IMR-90 (cell line): Measurements from ENCODE around the gene KAT2A. TPM values are rescaled to one million over a fixed set of nuclear protein-coding genes. Genes with fewer than 3 reads are reported as not detected.
"Not testable (repeated sequence)": the region's sequence is repeated elsewhere in the genome, so short reads cannot be mapped to it uniquely, and the experiment has no call there.

Experiments used
- ATAC-seq: fragments of 200-7000 bp; cut with Tn5 transposase; 2 replicates; pipeline ENCODE4 v1.9.1; 2020; ENCODE audit warnings: low read depth, mild to moderate bottlenecking, moderate library complexity
- BruUV-seq: library from RNA; stranded (reverse); fragments of 400-500 nt; replicated peaks from 2 replicates; lab custom pipeline; 2021; lab: Mats Ljungman, UMichigan
- CTCF ChIA-PET: fragments of 300-600 bp; formaldehyde crosslinking; extraction: SDS; loops from one replicate; lab custom pipeline; 2021; ENCODE audit warnings: antibody characterized with exemption; lab: Yijun Ruan, JAX
- POLR2A ChIA-PET: fragments of 300-600 bp; sonication (Branson Sonifier 250); formaldehyde crosslinking; loops from one replicate; lab custom pipeline; 2022; ENCODE audit warnings: antibody characterized with exemption; ENCODE audit not compliant: unreplicated experiment; lab: Charles Lee
- DNase-seq: peaks from one replicate; pipeline ENCODE4 v3.0.0; 2013
- H2AFZ ChIP-seq: replicated peaks from 2 replicates; pipeline ENCODE3; 2013; ENCODE audit warnings: low read length, mild to moderate bottlenecking; ENCODE audit not compliant: poor library complexity
- H2AK5ac ChIP-seq: 2 replicates; pipeline ENCODE4 v1.6.1; 2013; ENCODE audit warnings: low read depth, low read length, inconsistent platforms
- H2AK9ac ChIP-seq: replicated peaks from 2 replicates; pipeline ENCODE3; 2013; ENCODE audit warnings: mild to moderate bottlenecking, low read depth, low read length, moderate library complexity; ENCODE audit not compliant: poor library complexity
- H2BK120ac ChIP-seq: 2 replicates; pipeline ENCODE4 v1.6.1; 2013; ENCODE audit warnings: low read depth, low read length, inconsistent platforms
- H2BK15ac ChIP-seq: 3 replicates; pipeline ENCODE4 v1.6.1; 2013; ENCODE audit warnings: low read depth, low read length, inconsistent platforms
- H2BK20ac ChIP-seq: 2 replicates; pipeline ENCODE4 v1.6.1; 2013; ENCODE audit warnings: low read depth, mild to moderate bottlenecking, inconsistent platforms, low read length, moderate library complexity
- H2BK5ac ChIP-seq: 2 replicates; pipeline ENCODE4 v1.6.1; 2013; ENCODE audit warnings: mild to moderate bottlenecking, low read depth, low read length, inconsistent platforms; ENCODE audit not compliant: poor library complexity, severe bottlenecking
- H3K14ac ChIP-seq: replicated peaks from 2 replicates; pipeline ENCODE4 v1.6.1; 2013; ENCODE audit warnings: low read depth, low read length, inconsistent platforms
- H3K18ac ChIP-seq: 2 replicates; pipeline ENCODE4 v1.6.1; 2013; ENCODE audit warnings: low read depth, low read length, control low read depth
- H3K23ac ChIP-seq: 2 replicates; pipeline ENCODE4 v1.6.1; 2013; ENCODE audit warnings: low read depth, low read length, inconsistent platforms
- H3K27ac ChIP-seq: 2 replicates; pipeline ENCODE4 v1.5.1; 2013; ENCODE audit warnings: mild to moderate bottlenecking, control low read depth, low read length; ENCODE audit not compliant: insufficient read depth
- H3K27me3 ChIP-seq: 2 replicates; pipeline ENCODE4 v1.6.1; 2013; ENCODE audit warnings: low read length; ENCODE audit not compliant: control insufficient read depth, insufficient read depth
- H3K36me3 ChIP-seq: 2 replicates; pipeline ENCODE4 v1.6.1; 2013; ENCODE audit warnings: low read length, mixed read lengths; ENCODE audit not compliant: control insufficient read depth, insufficient read depth
- H3K4ac ChIP-seq: 2 replicates; pipeline ENCODE4 v1.6.1; 2013; ENCODE audit warnings: low read depth, low read length, inconsistent platforms
- H3K4me1 ChIP-seq: 2 replicates; pipeline ENCODE4 v1.6.1; 2013; ENCODE audit warnings: low read length, mixed read lengths; ENCODE audit not compliant: control insufficient read depth, insufficient read depth
- H3K4me2 ChIP-seq: 2 replicates; pipeline ENCODE4 v1.6.1; 2013; ENCODE audit warnings: low read depth, mild to moderate bottlenecking, control low read depth, low read length, moderate library complexity
- H3K4me3 ChIP-seq: 2 replicates; pipeline ENCODE4 v1.5.1; 2013; ENCODE audit warnings: low read depth, mild to moderate bottlenecking, control low read depth, low read length, moderate library complexity; ENCODE audit not compliant: insufficient read depth
- H3K56ac ChIP-seq: 2 replicates; pipeline ENCODE4 v1.6.1; 2013; ENCODE audit warnings: low read length, inconsistent platforms; ENCODE audit not compliant: insufficient read depth; ENCODE audit errors: extremely low read depth
- H3K79me1 ChIP-seq, 2 experiments: 2 replicates each; pipeline ENCODE4 v1.6.1; 2013; ENCODE audit warnings: low read length in 2 of 2, inconsistent platforms in 1 of 2, low read depth in 1 of 2
- H3K9ac ChIP-seq: 2 replicates; pipeline ENCODE4 v1.6.1; 2013; ENCODE audit warnings: low read depth, low read length, control low read depth
- H3K9me1 ChIP-seq: 2 replicates; pipeline ENCODE4 v1.6.1; 2013; ENCODE audit warnings: low read length, inconsistent platforms; ENCODE audit not compliant: insufficient read depth
- H3K9me3 ChIP-seq: 2 replicates; pipeline ENCODE4 v1.6.1; 2013; ENCODE audit warnings: low read length; ENCODE audit not compliant: control insufficient read depth, insufficient read depth
- H4K20me1 ChIP-seq: 2 replicates; pipeline ENCODE4 v1.6.1; 2013; ENCODE audit warnings: low read length, inconsistent platforms; ENCODE audit not compliant: insufficient read depth
- H4K5ac ChIP-seq: 2 replicates; pipeline ENCODE4 v1.6.1; 2013; ENCODE audit warnings: mild to moderate bottlenecking, low read depth, low read length, control low read depth
- H4K8ac ChIP-seq, 2 experiments: 2 replicates each; pipeline ENCODE4 v1.6.1; 2013; ENCODE audit warnings: low read depth in 2 of 2, low read length in 2 of 2, control low read depth in 1 of 2, inconsistent platforms in 1 of 2
- H4K91ac ChIP-seq: 2 replicates; pipeline ENCODE4 v1.6.1; 2013; ENCODE audit warnings: low read depth, low read length, inconsistent platforms; ENCODE audit not compliant: insufficient read depth
- CEBPB ChIP-seq: IDR thresholded peaks from 2 replicates; pipeline ENCODE4 v1.6.1; 2012; ENCODE audit warnings: low read depth, low read length, improper control_type of control experiment
- WGBS, 2 experiments: methylation state at CpG; one replicate each; pipeline versions ENCODE4 v1.1.5 to v1.1.7; 2013; ENCODE audit warnings: missing lambda C conversion rate in 2 of 2; ENCODE audit not compliant: insufficient read length in 1 of 2; ENCODE audit errors: extremely low coverage in 2 of 2; 5-methylcytosine and 5-hydroxymethylcytosine counted together
- dilution Hi-C: fragments of 300-500 bp; cut with HindIII; formaldehyde crosslinking; loops from one replicate; pipeline ENCODE4 v1.14.3; 2018; ENCODE audit warnings: low sequenced_read_pairs; ENCODE audit not compliant: unreplicated experiment
- in situ Hi-C: fragments of 300-500 bp; cut with MboI; formaldehyde crosslinking; loops from 3 replicates; pipeline ENCODE4 v1.14.3; 2019; ENCODE audit warnings: low sequenced_read_pairs, inconsistent platforms, mixed read lengths
- intact Hi-C: fragments of 100-400 bp; cut with micrococcal nuclease; formaldehyde crosslinking; loops from 2 replicates; pipeline ENCODE4 v1.10.0; 2022
- polyA plus RNA-seq, 3 experiments: library from polyadenylated mRNA; depleted of rRNA; stranded (reverse); fragments of >200 nt; gene quantifications; 2 replicates each; pipeline ENCODE4 v1.2.3, GENCODE V29; 2012; ENCODE audit warnings: low replicate concordance in 1 of 3
- total RNA-seq: library from RNA; depleted of rRNA; stranded (reverse); fragments of >200 nt; gene quantifications from 2 replicates; pipeline ENCODE4 v1.2.3, GENCODE V29; 2012

KAT2A gene
- total and polyA plus RNA-seq, 2 of the 4 experiments (the other 2 are of a cell fraction), result 6.3 to 28.2 TPM

DNA sequence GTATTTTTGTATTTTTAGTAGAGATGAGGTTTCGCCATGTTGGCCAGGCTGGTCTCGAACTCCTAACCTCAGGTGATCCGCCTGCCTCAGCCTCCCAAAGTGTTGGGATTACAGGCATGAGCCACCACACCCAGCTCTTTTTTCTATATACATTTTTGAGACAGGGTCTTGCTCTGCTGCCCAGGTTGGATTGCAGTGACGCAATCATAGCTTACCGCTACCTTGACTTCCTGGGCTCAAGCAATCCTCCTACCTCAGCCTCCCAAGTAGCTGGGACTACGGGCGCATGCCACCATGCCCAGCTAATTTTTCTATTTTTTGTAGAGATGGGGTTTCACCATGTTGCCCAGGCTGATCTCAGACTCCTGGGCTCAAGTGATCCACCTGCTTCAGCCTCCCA lies 19.5 kb upstream of the KAT2A start:
- H3K9ac ChIP-seq, BruUV-seq, DNase-seq, POLR2A ChIA-PET, H3K4me2 ChIP-seq, H3K23ac ChIP-seq, H4K91ac ChIP-seq, H4K5ac ChIP-seq, H2AFZ ChIP-seq, intact Hi-C loops, H2BK15ac ChIP-seq, H3K9me3 ChIP-seq, H2BK20ac ChIP-seq, H2BK5ac ChIP-seq, H3K18ac ChIP-seq, CTCF ChIA-PET, H4K8ac ChIP-seq, H2BK120ac ChIP-seq, ATAC-seq, H2AK5ac ChIP-seq, dilution Hi-C loops, H3K4ac ChIP-seq, H3K14ac ChIP-seq, H3K27ac ChIP-seq, H3K56ac ChIP-seq, in situ Hi-C loops, H3K27me3 ChIP-seq, H2AK9ac ChIP-seq, H3K4me3 ChIP-seq: not testable (repeated sequence)
- WGBS, 2 experiments, result no CpG with 5 or more reads among the region's 7 CpGs
- H3K4me1 ChIP-seq, result peaks cover 33% of the 10 kb centered on the region
- H3K9me1 ChIP-seq, result peaks cover 47% of the 10 kb centered on the region
- peaks cover 15% of the 10 kb centered on the region for H3K36me3 ChIP-seq
- peak; percentile 41; the same call in 1 of the 2 replicates for TF ChIP-seq CEBPB
- peaks cover 74% of the 10 kb centered on the region for H4K20me1 ChIP-seq
- peaks cover 22 to 80% of the 10 kb centered on the region in 2 experiments for H3K79me1 ChIP-seq
